ENCODE measurements around the gene TMF1.

TMF1 gene

GRCh38 chr3:68986496-68987208 lies 65.5 kb downstream of the TMF1 start:
- Histone ChIP-seq H4K20me1 (ENCODE audit: insufficient read depth, low read length) (no peaks in the 10 kb centered on the region), H3K4me1 (ENCODE audit: low read length) (no peaks in the 10 kb centered on the region), H3K4me2 (ENCODE audit: low read depth, low read length) (no peak overlapping the region), H3K9me2 (replicated peaks; ENCODE audit: insufficient read depth, low read length) (no peaks in the 10 kb centered on the region), H3K9me3 (replicated peaks; ENCODE audit: insufficient read depth, low read length) (no peaks in the 10 kb centered on the region), H2AFZ (ENCODE audit: low read length) (no peak overlapping the region), H3K4me3 (ENCODE audit: low read length) (no peak overlapping the region), H3K36me3 (replicated peaks; ENCODE audit: insufficient read depth, low read length) (no peaks in the 10 kb centered on the region), H3K27ac (ENCODE audit: low read length) (no peak overlapping the region), H3K9ac (ENCODE audit: low read length) (no peak overlapping the region), H3K27me3 (replicated peaks; ENCODE audit: insufficient read depth, low read length) (no peaks in the 10 kb centered on the region), H3F3A (ENCODE audit: insufficient read depth, low read length) (no peaks in the 10 kb centered on the region), H3K79me2 (ENCODE audit: low read length) (no peaks in the 10 kb centered on the region)
- TF ChIP-seq CTCF (IDR thresholded peaks at IDR 0.05; ENCODE audit: low read length) (no peak), EZH2phosphoT487 (IDR thresholded peaks at IDR 0.05; ENCODE audit: low read length) (no peak), EZH2 (optimal IDR thresholded peaks at IDR 0.05; ENCODE audit: low read depth, low read length) (no peak)
- no peak for DNase-seq

- Histone ChIP-seq H3K9me3 (replicated peaks; ENCODE audit: insufficient read depth, low read length) (no peaks in the 10 kb centered on the region), H3K27ac (ENCODE audit: low read length) (no peak overlapping the region), H3K27me3 (replicated peaks; ENCODE audit: insufficient read depth, low read length) (no peaks in the 10 kb centered on the region), H4K20me1 (ENCODE audit: insufficient read depth, low read length) (no peaks in the 10 kb centered on the region), H3K36me3 (replicated peaks; ENCODE audit: insufficient read depth, low read length) (no peaks in the 10 kb centered on the region), H3K79me2 (ENCODE audit: low read length) (no peaks in the 10 kb centered on the region), H2AFZ (ENCODE audit: low read length) (no peak overlapping the region), H3K4me1 (ENCODE audit: low read length) (no peaks in the 10 kb centered on the region), H3K9me2 (replicated peaks; ENCODE audit: insufficient read depth, low read length) (no peaks in the 10 kb centered on the region), H3K9ac (ENCODE audit: low read length) (no peak overlapping the region), H3K4me2 (ENCODE audit: low read depth, low read length) (no peak overlapping the region), H3F3A (ENCODE audit: insufficient read depth, low read length) (no peaks in the 10 kb centered on the region), H3K4me3 (ENCODE audit: low read length) (no peak overlapping the region)
- no peak for TF ChIP-seq EZH2 (optimal IDR thresholded peaks at IDR 0.05; ENCODE audit: low read depth, low read length)
- TF ChIP-seq EZH2phosphoT487 (IDR thresholded peaks at IDR 0.05; ENCODE audit: low read length): no peak
- no peak for TF ChIP-seq CTCF (IDR thresholded peaks at IDR 0.05; ENCODE audit: low read length)
- no peak for DNase-seq
These were observed 66.9 kb downstream of the TMF1 start for GRCh38 chr3:68985146-68985790.

GRCh38 chr3:68984011-68984530 lies 68.1 kb downstream of the TMF1 start:
- H3K9ac ChIP-seq (ENCODE audit: low read length): no peak overlapping the region
- H3K4me3 ChIP-seq (ENCODE audit: low read length): no peak overlapping the region
- TF ChIP-seq EZH2 (optimal IDR thresholded peaks at IDR 0.05; ENCODE audit: low read depth, low read length): no peak
- no peaks in the 10 kb centered on the region for H4K20me1 ChIP-seq (ENCODE audit: insufficient read depth, low read length)
- H3K4me2 ChIP-seq (ENCODE audit: low read depth, low read length): no peak overlapping the region
- H2AFZ ChIP-seq (ENCODE audit: low read length): no peak overlapping the region
- H3K9me2 ChIP-seq (replicated peaks; ENCODE audit: insufficient read depth, low read length): no peaks in the 10 kb centered on the region
- H3K79me2 ChIP-seq (ENCODE audit: low read length): no peaks in the 10 kb centered on the region
- H3K36me3 ChIP-seq (replicated peaks; ENCODE audit: insufficient read depth, low read length): no peaks in the 10 kb centered on the region
- H3K27ac ChIP-seq (ENCODE audit: low read length): no peak overlapping the region
- no peaks in the 10 kb centered on the region for H3K27me3 ChIP-seq (replicated peaks; ENCODE audit: insufficient read depth, low read length)
- H3K9me3 ChIP-seq (replicated peaks; ENCODE audit: insufficient read depth, low read length): no peaks in the 10 kb centered on the region
- DNase-seq: no peak
- no peaks in the 10 kb centered on the region for H3K4me1 ChIP-seq (ENCODE audit: low read length)
- H3F3A ChIP-seq (ENCODE audit: insufficient read depth, low read length): no peaks in the 10 kb centered on the region
